Measurements from ENCODE around the gene HS6ST1. TPM values are rescaled to one million over a fixed set of nuclear protein-coding genes. Genes with fewer than 3 reads are reported as not detected.

The HS6ST1 gene
- total RNA-seq, 4 donors from 2014 or later, result 16.1 to 38.6 (median 26.5) TPM

DNA sequence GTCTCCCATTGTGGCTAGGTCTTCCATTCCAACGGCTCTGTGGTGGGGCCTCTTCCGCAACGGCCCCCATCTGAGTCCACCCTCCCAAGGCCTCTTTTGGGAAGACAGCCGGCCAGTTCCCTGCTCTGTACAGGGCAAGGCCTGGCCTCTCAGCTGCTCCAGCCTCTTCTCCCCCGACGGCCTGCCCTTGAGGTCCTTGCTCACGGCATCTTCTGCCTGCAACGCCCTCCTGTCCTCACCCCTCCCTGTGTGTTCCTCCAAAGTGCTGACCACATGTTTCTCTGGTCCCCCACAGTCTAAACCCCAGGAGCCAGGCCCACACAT, 16.0 kb downstream of the HS6ST1 start:
- peaks cover 42 to 57% (median 47%) of the 10 kb centered on the region in 4 donors for H3K4me1 ChIP-seq
- H3K27ac ChIP-seq, result peak overlapping the region; percentile 67 to 92 (median 76)
- in situ Hi-C loops (cut with MboI; ENCODE audit: low pct_ligation_motif_present in 1 of 4, low pct_unique_long_range_greater_than_20kb in 1 of 4, low sequenced_read_pairs in 3 of 4) (no loop called here), intact Hi-C loops (cut with DNase I; ENCODE audit: low total_unique reads) (no loop called here)
- DNase-seq, result no peak
- no peak overlapping the region for H3K4me3 ChIP-seq
- no peaks in the 10 kb centered on the region for H3K27me3 ChIP-seq
- TF ChIP-seq EP300 (IDR thresholded peaks at IDR 0.05; ENCODE audit: low read depth), result no peak
- TF ChIP-seq POLR2A (IDR thresholded peaks at IDR 0.05), result no peak
- TF ChIP-seq CTCF (IDR thresholded peaks at IDR 0.05), result no peak
- no peak for TF ChIP-seq POLR2AphosphoS5 (IDR thresholded peaks at IDR 0.05)
- no peaks in the 10 kb centered on the region for H3K9me3 ChIP-seq
- no peaks in the 10 kb centered on the region for H3K36me3 ChIP-seq
- 81 to 82% methylated on average over 4 to 8 of the region's 8 CpGs for WGBS, 2 donors (ENCODE audit: low coverage in 1 of 2)

DNA sequence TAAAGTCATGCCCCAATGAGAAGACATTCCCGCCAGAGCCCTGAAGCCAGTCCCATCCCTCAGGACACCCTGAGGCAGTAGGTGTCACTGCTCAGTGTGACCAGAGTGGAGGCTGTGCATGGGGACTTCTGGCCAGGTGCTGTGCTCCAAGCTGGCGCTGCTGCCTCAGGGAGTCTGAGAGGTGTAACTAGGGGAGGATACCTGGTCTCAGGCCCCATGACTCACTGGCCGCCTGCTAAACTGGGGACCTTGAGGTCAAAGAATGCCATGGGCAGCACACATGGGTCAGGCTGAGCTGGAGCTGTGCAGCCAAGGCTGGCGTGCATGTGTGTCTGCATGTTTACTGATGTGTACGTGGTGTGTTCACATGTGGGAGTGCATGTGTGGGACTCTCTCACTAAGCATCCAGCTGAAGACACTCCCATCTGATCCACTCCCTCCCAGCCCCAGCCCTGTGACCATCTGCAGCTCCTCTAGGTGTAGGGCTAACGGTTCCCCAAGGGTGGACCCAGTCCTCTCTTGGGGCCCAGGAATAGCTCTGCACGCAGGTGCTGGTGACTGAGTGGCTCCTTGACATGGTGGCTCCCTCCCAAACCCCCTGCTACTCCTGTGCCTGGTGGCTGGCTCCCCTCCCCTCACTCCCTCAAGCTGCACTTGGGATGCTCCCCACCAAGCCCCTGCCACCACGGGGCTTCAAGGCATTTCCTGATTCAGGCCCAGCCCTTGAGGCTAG, 16.5 kb downstream of the HS6ST1 start:
- Histone ChIP-seq H3K27me3 (no peaks in the 10 kb centered on the region), H3K9me3 (no peaks in the 10 kb centered on the region), H3K4me3 (no peak overlapping the region), H3K4me1 (peaks cover 40 to 55% (median 44%) of the 10 kb centered on the region in 4 donors), H3K27ac (peak overlapping the region; percentile 67 to 92 (median 76)), H3K36me3 (no peaks in the 10 kb centered on the region)
- TF ChIP-seq EP300 (IDR thresholded peaks at IDR 0.05; ENCODE audit: low read depth) (no peak), POLR2AphosphoS5 (IDR thresholded peaks at IDR 0.05) (no peak), CTCF (IDR thresholded peaks at IDR 0.05) (no peak), POLR2A (IDR thresholded peaks at IDR 0.05) (no peak)
- intact Hi-C loops (cut with DNase I; ENCODE audit: low total_unique reads), result no loop called here
- in situ Hi-C loops (cut with MboI; ENCODE audit: low pct_ligation_motif_present in 1 of 4, low pct_unique_long_range_greater_than_20kb in 1 of 4, low sequenced_read_pairs in 3 of 4), result no loop called here
- WGBS, 2 donors (ENCODE audit: low coverage in 1 of 2), result 89 to 100% methylated on average over 1 to 7 of the region's 8 CpGs
- no peak for DNase-seq

GRCh38 chr2:128301501-128301966, 17.1 kb downstream of the HS6ST1 start:
- no peaks in the 10 kb centered on the region for H3K9me3 ChIP-seq
- no peak for DNase-seq
- intact Hi-C loops (cut with DNase I; ENCODE audit: low total_unique reads), result no loop called here
- H3K4me3 ChIP-seq, result no peak overlapping the region
- 66% methylated on average over 13 of the region's 13 CpGs; no CpG with 5 or more reads in 1 of the 2 donors for WGBS, 2 donors (ENCODE audit: low coverage in 1 of 2)
- TF ChIP-seq CTCF (IDR thresholded peaks at IDR 0.05) (no peak), POLR2AphosphoS5 (IDR thresholded peaks at IDR 0.05) (peak in 1 of 3 donors; percentile 56), EP300 (IDR thresholded peaks at IDR 0.05; ENCODE audit: low read depth) (no peak)
- no peaks in the 10 kb centered on the region for H3K27me3 ChIP-seq
- no peaks in the 10 kb centered on the region for H3K36me3 ChIP-seq
- in situ Hi-C loops (cut with MboI; ENCODE audit: low pct_ligation_motif_present in 1 of 4, low pct_unique_long_range_greater_than_20kb in 1 of 4, low sequenced_read_pairs in 3 of 4), result no loop called here
- peaks cover 34 to 48% (median 38%) of the 10 kb centered on the region in 4 donors for H3K4me1 ChIP-seq
- H3K27ac ChIP-seq, result peak overlapping the region; percentile 67 to 92 (median 76)

- TF ChIP-seq EP300 (IDR thresholded peaks at IDR 0.05; ENCODE audit: low read depth), result no peak
- no peak for TF ChIP-seq CTCF (IDR thresholded peaks at IDR 0.05)
- TF ChIP-seq POLR2AphosphoS5 (IDR thresholded peaks at IDR 0.05), result no peak
- TF ChIP-seq POLR2A (IDR thresholded peaks at IDR 0.05), result no peak
- Histone ChIP-seq H3K4me1 (peaks cover 30 to 43% (median 35%) of the 10 kb centered on the region in 4 donors), H3K27me3 (no peaks in the 10 kb centered on the region), H3K27ac (peak overlapping the region; percentile 58 to 92 (median 72)), H3K9me3 (no peaks in the 10 kb centered on the region), H3K4me3 (no peak overlapping the region), H3K36me3 (no peaks in the 10 kb centered on the region)
- in situ Hi-C loops (cut with MboI; ENCODE audit: low pct_ligation_motif_present in 1 of 4, low pct_unique_long_range_greater_than_20kb in 1 of 4, low sequenced_read_pairs in 3 of 4), result no loop called here
- intact Hi-C loops (cut with DNase I; ENCODE audit: low total_unique reads), result no loop called here
- WGBS, 2 donors (ENCODE audit: low coverage in 1 of 2), result 86% methylated on average over 3 of the region's 8 CpGs; no CpG with 5 or more reads in 1 of the 2 donors
- no peak for DNase-seq
Measured at GRCh38 chr2:128301021-128301420, 17.6 kb downstream of the HS6ST1 start.
